Thymus (tissue), 11 donors: ENCODE data around the gene IFI16. TPM values are rescaled to one million over a fixed set of nuclear protein-coding genes. Genes with fewer than 3 reads are reported as not detected.
"Not testable (repeated sequence)": the region's sequence is repeated elsewhere in the genome, so short reads cannot be mapped to it uniquely, and the experiment has no call there.

ENCODE experiments used
- DNase-seq, 9 donors: peaks; one replicate each; pipeline ENCODE4 v3.0.0-alpha.2; 2013; ENCODE audit warnings: low spot score in 9 of 9, low read depth in 6 of 9, missing footprints in 1 of 9
- H3K27ac ChIP-seq, 2 donors: one replicate each; pipeline ENCODE4 v1.5.1; 2013; ENCODE audit warnings: control low read depth in 1 of 2, low read depth in 1 of 2, low read length in 1 of 2, mild to moderate bottlenecking in 1 of 2, moderate library complexity in 1 of 2
- H3K27me3 ChIP-seq, 2 donors: one replicate each; pipeline ENCODE4 v1.5.1; 2013; ENCODE audit warnings: low read length in 1 of 2; ENCODE audit not compliant: control insufficient read depth in 2 of 2, insufficient read depth in 1 of 2
- H3K36me3 ChIP-seq, 2 donors: one replicate each; pipeline ENCODE4 v1.5.1; 2013; ENCODE audit warnings: low read length in 1 of 2, mild to moderate bottlenecking in 1 of 2, moderate library complexity in 1 of 2; ENCODE audit not compliant: control insufficient read depth in 2 of 2, insufficient read depth in 2 of 2
- H3K4me1 ChIP-seq, 2 donors: one replicate each; pipeline ENCODE4 v1.5.1; 2013; ENCODE audit warnings: low read length in 2 of 2; ENCODE audit not compliant: control insufficient read depth in 2 of 2, insufficient read depth in 2 of 2
- H3K4me3 ChIP-seq, 2 donors: one replicate each; pipeline ENCODE4 v1.5.1; 2013; ENCODE audit warnings: low read length in 2 of 2, control low read depth in 1 of 2, mild to moderate bottlenecking in 1 of 2
- H3K9me3 ChIP-seq, 2 donors: one replicate each; pipeline ENCODE4 v1.5.1; 2013; ENCODE audit warnings: low read length in 1 of 2, mild to moderate bottlenecking in 1 of 2; ENCODE audit not compliant: control insufficient read depth in 2 of 2, insufficient read depth in 1 of 2
- WGBS: extraction: QIAGEN DNeasy Blood & Tissue Kit; methylation state at CpG from one replicate; pipeline ENCODE4 v1.1.7; 2013; 5-methylcytosine and 5-hydroxymethylcytosine counted together
- polyA plus RNA-seq: library from polyadenylated mRNA; stranded (reverse); fragments of 200-250 nt; gene quantifications from one replicate; pipeline ENCODE4 v1.2.3, GENCODE V29; 2013
- total RNA-seq: library from RNA; stranded (reverse); fragments of 120-200 nt; gene quantifications from one replicate; pipeline ENCODE4 v1.2.4, GENCODE V29; 2013
- donor health status: healthy.

IFI16 gene
- total and polyA plus RNA-seq, 2 donors = 204 to 254 TPM

DNA sequence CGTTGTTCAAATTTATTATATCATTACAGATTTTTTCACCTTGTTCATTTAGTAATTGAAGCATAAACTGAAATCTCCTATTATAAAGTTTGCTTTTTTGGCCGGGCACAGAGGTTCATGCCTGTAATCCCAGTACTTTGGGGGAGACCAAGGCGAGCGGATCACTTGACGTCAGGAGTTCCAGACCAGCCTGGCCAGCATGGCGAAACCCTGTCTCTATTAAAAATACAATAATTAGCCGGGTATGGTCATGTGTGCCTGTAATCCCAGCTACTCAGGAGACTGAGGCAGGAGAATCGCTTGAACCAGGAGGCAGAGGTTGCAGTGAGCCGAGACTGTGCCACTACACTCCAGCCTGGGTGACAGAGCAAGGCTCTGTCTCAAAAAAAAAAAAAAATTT, 1.3 kb downstream of the IFI16 start:
- not testable (repeated sequence) for H3K27me3 ChIP-seq, H3K9me3 ChIP-seq
- Histone ChIP-seq H3K4me3 (peak overlapping the region; percentile 66 to 70), H3K4me1 (peaks cover 10 to 33% of the 10 kb centered on the region in 2 donors), H3K27ac (peak overlapping the region; percentile 82 to 91), H3K36me3 (peaks cover 4 to 21% of the 10 kb centered on the region in 2 donors)
- under 1% methylated on average over 9 of the region's 9 CpGs for WGBS
- DNase-seq = peak in 1 of 9 donors; percentile 60

GRCh38 chr1:159011751-159012150, 2.0 kb downstream of the IFI16 start:
- peaks cover 9 to 29% of the 10 kb centered on the region in 2 donors for H3K36me3 ChIP-seq
- H3K27me3 ChIP-seq = no peaks in the 10 kb centered on the region
- H3K4me3 ChIP-seq = peak overlapping the region; percentile 56 to 66
- peaks cover 10 to 35% of the 10 kb centered on the region in 2 donors for H3K4me1 ChIP-seq
- peak in 3 of 9 donors; percentile 23 to 58 (median 25) for DNase-seq
- H3K27ac ChIP-seq = peak overlapping the region in 1 of 2 donors; percentile 76
- no peaks in the 10 kb centered on the region for H3K9me3 ChIP-seq

GRCh38 chr1:159012495-159012894, 2.8 kb downstream of the IFI16 start:
- peak in 7 of 9 donors; percentile 40 to 85 (median 61) for DNase-seq
- Histone ChIP-seq H3K27ac (peak overlapping the region; percentile 76 to 85), H3K4me3 (peak overlapping the region; percentile 56 to 66), H3K4me1 (peaks cover 10 to 35% of the 10 kb centered on the region in 2 donors), H3K9me3 (no peaks in the 10 kb centered on the region), H3K36me3 (peaks cover 13 to 35% of the 10 kb centered on the region in 2 donors), H3K27me3 (no peaks in the 10 kb centered on the region)
- 2% methylated on average over 6 of the region's 6 CpGs for WGBS

- no peak for DNase-seq
- Histone ChIP-seq H3K27ac (no peak overlapping the region), H3K4me3 (peak overlapping the region in 1 of 2 donors; percentile 10), H3K4me1 (peaks cover 6 to 27% of the 10 kb centered on the region in 2 donors), H3K9me3 (no peaks in the 10 kb centered on the region), H3K27me3 (no peaks in the 10 kb centered on the region), H3K36me3 (peaks cover 19 to 51% of the 10 kb centered on the region in 2 donors)
- 90% methylated on average over 3 of the region's 3 CpGs for whole genome bisulfite sequencing
Measured at GRCh38 chr1:159014003-159014571, 4.4 kb downstream of the IFI16 start.

GRCh38 chr1:159014851-159015250, 5.1 kb downstream of the IFI16 start:
- DNase-seq = no peak
- Histone ChIP-seq H3K27me3 (no peaks in the 10 kb centered on the region), H3K4me1 (peaks cover 6 to 23% of the 10 kb centered on the region in 2 donors), H3K9me3 (no peaks in the 10 kb centered on the region), H3K4me3 (no peak overlapping the region), H3K36me3 (peaks cover 19 to 58% of the 10 kb centered on the region in 2 donors), H3K27ac (no peak overlapping the region)
- 94% methylated on average over 3 of the region's 3 CpGs for WGBS

- DNase-seq = peak in 4 of 9 donors; percentile 39 to 71 (median 57)
- Histone ChIP-seq H3K4me3 (no peak overlapping the region), H3K27me3 (no peaks in the 10 kb centered on the region), H3K36me3 (peaks cover 19 to 64% of the 10 kb centered on the region in 2 donors), H3K9me3 (no peaks in the 10 kb centered on the region), H3K27ac (peak overlapping the region; percentile 26 to 68), H3K4me1 (peaks cover 6 to 23% of the 10 kb centered on the region in 2 donors)
- WGBS = 18% methylated on average over 4 of the region's 4 CpGs
Measured at GRCh38 chr1:159015440-159015909, 5.8 kb downstream of the IFI16 start.

DNA sequence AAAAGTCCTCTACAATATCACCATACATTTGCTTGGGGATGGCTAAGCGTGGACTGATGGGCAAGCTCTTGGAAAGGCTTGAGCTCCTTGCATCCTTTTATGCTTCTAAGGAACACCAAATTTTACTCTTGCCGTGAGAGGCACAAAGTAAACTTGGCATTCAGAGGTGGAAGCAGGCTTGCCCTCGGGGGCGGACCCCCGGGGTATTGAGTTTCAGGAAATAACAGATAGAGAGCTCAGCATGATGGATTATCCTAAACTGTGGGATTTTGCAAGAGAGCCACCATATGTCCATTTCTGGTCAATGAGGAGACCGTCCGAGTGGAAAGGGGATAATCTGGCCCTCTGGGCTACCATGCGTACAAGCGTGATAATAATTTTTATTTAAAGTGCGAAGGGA, 14.0 kb downstream of the IFI16 start:
- Histone ChIP-seq H3K27ac (no peak overlapping the region), H3K4me3 (no peak overlapping the region), H3K27me3 (no peaks in the 10 kb centered on the region), H3K4me1 (no peaks in the 10 kb centered on the region), H3K9me3 (no peaks in the 10 kb centered on the region), H3K36me3 (peaks cover 20 to 65% of the 10 kb centered on the region in 2 donors)
- DNase-seq = no peak
- WGBS = 98% methylated on average over 10 of the region's 10 CpGs

DNA sequence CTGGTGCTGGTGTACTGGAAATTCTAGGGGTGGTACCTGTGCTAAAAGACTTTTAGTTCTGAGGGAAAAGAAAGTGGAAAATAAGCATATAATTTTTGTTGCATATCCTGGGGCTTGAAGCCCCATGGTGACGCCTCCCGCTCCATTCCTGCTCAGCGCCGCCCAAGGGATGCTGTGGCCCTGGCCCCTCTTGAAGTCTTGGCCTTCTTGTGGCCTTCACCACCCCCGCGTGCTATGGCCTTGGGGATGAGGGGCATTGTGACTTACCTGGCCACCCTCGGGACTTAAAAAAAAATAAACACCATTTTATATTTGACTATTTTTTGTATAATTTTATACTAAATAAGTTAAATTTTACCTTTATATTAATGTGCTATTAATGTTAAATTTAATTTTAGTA, 15.3 kb downstream of the IFI16 start:
- Histone ChIP-seq H3K27ac (no peak overlapping the region), H3K36me3 (peaks cover 20 to 63% of the 10 kb centered on the region in 2 donors), H3K4me3 (no peak overlapping the region), H3K9me3 (no peaks in the 10 kb centered on the region), H3K27me3 (no peaks in the 10 kb centered on the region), H3K4me1 (no peaks in the 10 kb centered on the region)
- 98% methylated on average over 7 of the region's 7 CpGs for whole genome bisulfite sequencing
- no peak for DNase-seq

DNA sequence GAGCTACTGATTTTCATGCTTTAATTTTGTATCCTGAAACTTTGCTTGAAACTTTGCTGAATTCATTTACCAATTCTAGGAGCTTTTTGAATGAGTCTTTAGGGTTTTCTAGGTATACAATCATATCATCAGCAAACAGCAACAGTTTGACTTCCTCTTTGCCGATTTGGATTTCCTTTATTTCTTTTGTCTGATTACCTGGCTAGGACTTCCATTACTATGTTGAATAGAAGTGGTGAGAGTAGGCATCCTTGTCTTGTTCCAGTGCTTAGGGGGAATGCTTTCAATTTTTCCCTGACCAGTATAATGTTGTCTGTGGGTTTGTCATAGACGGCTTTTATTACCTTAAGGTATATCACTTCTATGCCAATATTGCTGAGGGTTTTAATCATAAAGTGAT, 17.1 kb downstream of the IFI16 start:
- H3K4me1 ChIP-seq, H3K27ac ChIP-seq, H3K4me3 ChIP-seq, H3K27me3 ChIP-seq, DNase-seq, H3K9me3 ChIP-seq: not testable (repeated sequence)
- 51% methylated on average over 2 of the region's 2 CpGs for WGBS
- H3K36me3 ChIP-seq = peaks cover 29 to 66% of the 10 kb centered on the region in 2 donors
